Colonic mucosa (tissue), 4 donors: ENCODE results near the gene BIRC2. TPM values are rescaled to one million over a fixed set of nuclear protein-coding genes. Genes with fewer than 3 reads are reported as not detected.
A peak's percentile ranks its signal among the peaks of the same experiment; 100 is the strongest.

ENCODE experiments used
- DNase-seq: peaks from one replicate; pipeline ENCODE4 v3.0.0-alpha.2; 2020
- H3K27ac ChIP-seq: fragments of 200-600 bp; one replicate; pipeline ENCODE4 v1.8.0; 2021
- H3K27me3 ChIP-seq: fragments of 200-600 bp; one replicate; pipeline ENCODE4 v1.8.0; 2021
- H3K36me3 ChIP-seq: fragments of 200-600 bp; one replicate; pipeline ENCODE4 v1.8.0; 2021
- H3K4me1 ChIP-seq: fragments of 200-600 bp; one replicate; pipeline ENCODE4 v1.8.0; 2021; ENCODE audit warnings: mild to moderate bottlenecking
- H3K4me3 ChIP-seq: fragments of 200-600 bp; one replicate; pipeline ENCODE4 v1.8.0; 2021
- H3K9ac ChIP-seq, 2 donors: one replicate each; pipeline ENCODE4 v1.7.0; 2013; ENCODE audit warnings: control low read depth in 2 of 2, low read depth in 2 of 2, low read length in 2 of 2
- H3K9me3 ChIP-seq: fragments of 200-600 bp; one replicate; pipeline ENCODE4 v1.8.0; 2021
- intact Hi-C: fragments of 100-400 bp; cut with DNase I; formaldehyde crosslinking; loops from one replicate; pipeline ENCODE4 v1.14.1; 2022
- total RNA-seq, 2 donors: library from RNA; stranded (reverse); fragmentation: NEBNext Ultra II Directional in 1 of 2; extraction: Animal tissue kit (Norgen Biotek cat#: 25700) in 1 of 2; gene quantifications; one replicate each; pipeline ENCODE4 v1.2.1, GENCODE V29; 2021
- TF ChIP-seq, protein P1 (sequence below): fragments of 200-600 bp; IDR thresholded peaks from one replicate; pipeline ENCODE4 v1.8.0; 2022; ENCODE audit warnings: antibody characterized with exemption, mild to moderate bottlenecking
- donor health status: healthy.
- donor health status: DM: no; HTN: no; CAD: no.
- donor health status: DM: no; HTN: no; CAD: no.

BIRC2 gene
- total RNA-seq, 2 donors from 2014 or later: 34.1 to 59.5 TPM

DNA sequence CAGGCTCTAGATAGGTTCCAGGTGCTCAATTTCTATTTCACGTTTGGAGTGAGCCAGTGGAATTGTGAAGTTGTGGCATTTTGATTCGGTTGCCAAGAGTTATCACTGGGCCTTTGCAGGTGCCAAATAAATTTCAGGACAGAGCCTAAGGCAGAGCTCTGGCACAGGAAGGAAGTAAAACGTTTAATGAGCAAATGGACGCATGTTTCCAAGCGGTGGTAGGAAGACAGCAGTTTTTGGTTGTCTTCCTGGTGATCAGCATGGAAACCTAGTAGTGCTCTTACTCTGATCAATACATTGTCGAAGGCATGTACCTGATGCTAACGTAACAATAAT, 29.3 kb upstream of the BIRC2 start:
- Histone ChIP-seq H3K4me3 (peak overlapping the region; percentile 46), H3K9me3 (no peaks in the 10 kb centered on the region), H3K36me3 (no peaks in the 10 kb centered on the region), H3K4me1 (peaks cover 9% of the 10 kb centered on the region), H3K27ac (peak overlapping the region; percentile 85), H3K9ac (peak overlapping the region; percentile 85 to 86), H3K27me3 (no peaks in the 10 kb centered on the region)
- TF ChIP-seq, protein P1, sequence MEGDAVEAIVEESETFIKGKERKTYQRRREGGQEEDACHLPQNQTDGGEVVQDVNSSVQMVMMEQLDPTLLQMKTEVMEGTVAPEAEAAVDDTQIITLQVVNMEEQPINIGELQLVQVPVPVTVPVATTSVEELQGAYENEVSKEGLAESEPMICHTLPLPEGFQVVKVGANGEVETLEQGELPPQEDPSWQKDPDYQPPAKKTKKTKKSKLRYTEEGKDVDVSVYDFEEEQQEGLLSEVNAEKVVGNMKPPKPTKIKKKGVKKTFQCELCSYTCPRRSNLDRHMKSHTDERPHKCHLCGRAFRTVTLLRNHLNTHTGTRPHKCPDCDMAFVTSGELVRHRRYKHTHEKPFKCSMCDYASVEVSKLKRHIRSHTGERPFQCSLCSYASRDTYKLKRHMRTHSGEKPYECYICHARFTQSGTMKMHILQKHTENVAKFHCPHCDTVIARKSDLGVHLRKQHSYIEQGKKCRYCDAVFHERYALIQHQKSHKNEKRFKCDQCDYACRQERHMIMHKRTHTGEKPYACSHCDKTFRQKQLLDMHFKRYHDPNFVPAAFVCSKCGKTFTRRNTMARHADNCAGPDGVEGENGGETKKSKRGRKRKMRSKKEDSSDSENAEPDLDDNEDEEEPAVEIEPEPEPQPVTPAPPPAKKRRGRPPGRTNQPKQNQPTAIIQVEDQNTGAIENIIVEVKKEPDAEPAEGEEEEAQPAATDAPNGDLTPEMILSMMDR: no peak
- intact Hi-C loops: no loop called here
- no peak for DNase-seq

DNA sequence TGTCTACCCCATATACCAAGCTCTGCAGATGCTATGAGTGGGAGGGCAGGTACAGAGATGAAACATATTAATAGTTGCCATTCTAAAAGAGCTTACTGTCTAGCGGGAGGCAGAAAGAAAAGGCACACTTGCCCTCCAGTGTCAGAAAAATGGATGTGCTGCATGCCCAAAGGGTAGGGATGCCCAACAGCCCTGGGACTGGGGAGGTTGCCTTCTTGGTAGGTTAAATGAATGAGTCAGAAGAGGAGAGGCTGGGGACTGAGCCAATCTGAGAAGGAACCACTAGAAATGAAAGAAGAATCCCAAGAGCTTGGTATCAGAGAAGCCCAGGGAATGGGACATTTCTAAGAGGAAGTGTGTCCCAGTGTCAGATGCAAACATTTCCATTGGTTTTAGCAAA, 28.5 kb upstream of the BIRC2 start:
- no peaks in the 10 kb centered on the region for H3K36me3 ChIP-seq
- no peaks in the 10 kb centered on the region for H3K27me3 ChIP-seq
- H3K9ac ChIP-seq: peak overlapping the region; percentile 3 to 86
- no peaks in the 10 kb centered on the region for H3K9me3 ChIP-seq
- DNase-seq: no peak
- intact Hi-C loops: no loop called here
- H3K4me3 ChIP-seq: peak overlapping the region; percentile 46
- TF ChIP-seq, protein P1: no peak
- peaks cover 3% of the 10 kb centered on the region for H3K4me1 ChIP-seq
- peak overlapping the region; percentile 21 for H3K27ac ChIP-seq

DNA sequence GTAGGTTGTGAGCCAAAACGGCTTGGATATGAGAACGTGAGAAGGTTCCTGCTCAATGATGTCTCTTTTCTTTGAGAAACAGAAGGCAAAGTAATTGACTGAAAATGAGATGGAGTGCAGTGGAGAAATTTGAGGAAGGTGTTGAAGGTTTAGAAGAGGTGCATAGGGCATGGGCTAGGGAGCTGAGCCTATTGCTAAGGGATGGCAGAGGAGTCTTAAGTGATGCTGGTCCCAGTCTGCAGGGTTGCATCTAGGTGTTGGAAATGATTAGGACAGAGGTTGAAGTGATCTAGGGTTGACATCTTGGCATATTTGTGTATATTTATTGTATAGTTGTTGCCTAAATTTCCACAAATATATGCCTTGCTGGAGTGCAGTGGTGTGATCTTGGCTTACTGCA, 27.5 kb upstream of the BIRC2 start:
- no peaks in the 10 kb centered on the region for H3K27me3 ChIP-seq
- no peaks in the 10 kb centered on the region for H3K4me1 ChIP-seq

DNA sequence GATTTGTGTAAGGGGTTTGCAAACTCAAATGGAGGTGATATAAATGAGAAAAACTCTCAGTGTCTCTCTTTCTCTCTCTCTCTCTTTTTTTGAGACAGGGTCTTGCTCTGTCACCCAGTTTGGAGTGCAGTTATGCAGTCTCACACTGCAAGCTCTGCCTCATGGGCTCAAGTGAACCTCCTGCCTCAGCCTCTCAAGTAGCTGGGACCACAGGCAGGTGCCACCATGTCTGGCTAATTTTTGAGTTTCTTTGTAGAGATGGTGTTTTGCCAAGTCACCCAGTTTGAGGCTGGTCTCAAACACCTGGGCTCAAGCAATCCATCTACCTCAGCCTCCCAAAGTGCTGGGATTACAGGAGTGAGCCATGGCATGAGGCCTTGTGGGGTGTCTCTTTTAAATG, 26.8 kb upstream of the BIRC2 start:
- TF ChIP-seq, protein P1: no peak
- no peak for DNase-seq
- no peaks in the 10 kb centered on the region for H3K9me3 ChIP-seq
- peak overlapping the region; percentile 46 for H3K4me3 ChIP-seq
- no peaks in the 10 kb centered on the region for H3K4me1 ChIP-seq
- H3K36me3 ChIP-seq: no peaks in the 10 kb centered on the region
- no peak overlapping the region for H3K27ac ChIP-seq
- no peak overlapping the region for H3K9ac ChIP-seq
- H3K27me3 ChIP-seq: no peaks in the 10 kb centered on the region
- intact Hi-C loops: no loop called here

More for the DNA sequence above, 27.5 kb upstream of the BIRC2 start:
- Histone ChIP-seq H3K4me3 (peak overlapping the region; percentile 46), H3K9me3 (no peaks in the 10 kb centered on the region), H3K36me3 (no peaks in the 10 kb centered on the region), H3K9ac (peak overlapping the region in 1 of 2 donors; percentile 48), H3K27ac (no peak overlapping the region)
- DNase-seq: no peak
- intact Hi-C loops: no loop called here
- TF ChIP-seq, protein P1: no peak

DNA sequence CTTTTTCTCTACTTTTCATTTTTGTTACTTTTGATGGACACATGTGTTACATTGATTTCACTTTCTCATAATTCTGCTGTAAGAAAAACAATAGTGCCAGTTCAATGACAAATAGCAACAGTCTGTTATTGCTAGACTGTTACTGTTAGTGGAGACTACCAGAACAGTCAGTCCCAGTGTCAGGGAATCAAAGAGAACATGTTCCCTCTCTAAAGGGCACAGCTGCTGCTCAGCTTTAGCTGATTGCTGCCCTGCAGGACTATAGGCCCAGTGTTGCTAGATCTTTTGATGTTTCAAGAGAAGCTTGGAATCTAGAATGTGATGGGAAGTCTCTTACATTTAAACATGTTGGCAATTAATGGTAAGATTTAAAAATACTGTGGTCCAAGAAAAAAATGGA, 26.3 kb upstream of the BIRC2 start:
- H3K36me3 ChIP-seq: no peaks in the 10 kb centered on the region
- no peak overlapping the region for H3K9ac ChIP-seq
- H3K9me3 ChIP-seq: no peaks in the 10 kb centered on the region
- no peaks in the 10 kb centered on the region for H3K4me1 ChIP-seq
- intact Hi-C loops: no loop called here
- TF ChIP-seq, protein P1: no peak
- no peak overlapping the region for H3K4me3 ChIP-seq
- H3K27ac ChIP-seq: no peak overlapping the region
- no peak for DNase-seq
- no peaks in the 10 kb centered on the region for H3K27me3 ChIP-seq

DNA sequence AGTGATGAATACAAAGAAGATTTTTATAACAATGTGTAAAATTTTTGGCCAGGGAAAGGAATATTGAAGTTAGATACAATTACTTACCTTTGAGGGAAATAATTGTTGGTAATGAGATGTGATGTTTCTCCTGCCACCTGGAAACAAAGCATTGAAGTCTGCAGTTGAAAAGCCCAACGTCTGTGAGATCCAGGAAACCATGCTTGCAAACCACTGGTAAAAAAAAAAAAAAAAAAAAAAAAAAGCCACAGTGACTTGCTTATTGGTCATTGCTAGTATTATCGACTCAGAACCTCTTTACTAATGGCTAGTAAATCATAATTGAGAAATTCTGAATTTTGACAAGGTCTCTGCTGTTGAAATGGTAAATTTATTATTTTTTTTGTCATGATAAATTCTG, 24.5 kb upstream of the BIRC2 start:
- no peak for DNase-seq
- no peak overlapping the region for H3K9ac ChIP-seq
- TF ChIP-seq, protein P1: no peak
- H3K27ac ChIP-seq: no peak overlapping the region
- H3K4me1 ChIP-seq: no peaks in the 10 kb centered on the region
- no peak overlapping the region for H3K4me3 ChIP-seq
- no peaks in the 10 kb centered on the region for H3K36me3 ChIP-seq
- intact Hi-C loops: no loop called here
- H3K9me3 ChIP-seq: no peaks in the 10 kb centered on the region
- H3K27me3 ChIP-seq: no peaks in the 10 kb centered on the region
